Activated CD4-positive, alpha-beta memory T cell treated with anti-CD3 and anti-CD28 coated beads for 36 hours (primary cell): ENCODE measurements around the gene ATCAY. TPM values are rescaled to one million over a fixed set of nuclear protein-coding genes. Genes with fewer than 3 reads are reported as not detected.
A peak's percentile ranks its signal among the peaks of the same experiment; 100 is the strongest.
"Not testable (repeated sequence)": the region's sequence is repeated elsewhere in the genome, so short reads cannot be mapped to it uniquely, and the experiment has no call there.

Experiments used
- CTCF ChIA-PET: fragments of 350-600 bp; sonication (Branson Sonifier 250); formaldehyde crosslinking; loops from one replicate; lab custom pipeline; 2021; ENCODE audit warnings: antibody characterized with exemption, inconsistent platforms; lab: Charles Lee
- POLR2A ChIA-PET: fragments of 350-600 bp; sonication (Branson Sonifier 250); formaldehyde crosslinking; loops from one replicate; lab custom pipeline; 2021; ENCODE audit warnings: antibody characterized with exemption; lab: Charles Lee
- DNase-seq: peaks from one replicate; pipeline ENCODE4 v3.0.0-alpha.2; 2020
- H3K27ac Mint-ChIP-seq: one replicate; pipeline ENCODE4 v1.8.0; 2021; ENCODE audit warnings: mixed read lengths
- H3K27me3 Mint-ChIP-seq: one replicate; pipeline ENCODE4 v1.8.0; 2021; ENCODE audit warnings: mixed read lengths
- H3K36me3 Mint-ChIP-seq: one replicate; pipeline ENCODE4 v1.8.0; 2021; ENCODE audit warnings: mixed read lengths
- H3K4me1 Mint-ChIP-seq: one replicate; pipeline ENCODE4 v1.8.0; 2021; ENCODE audit warnings: low read depth, mixed read lengths
- H3K4me3 Mint-ChIP-seq: one replicate; pipeline ENCODE4 v1.8.0; 2021; ENCODE audit warnings: mild to moderate bottlenecking, mixed read lengths
- H3K9me3 Mint-ChIP-seq: one replicate; pipeline ENCODE4 v1.8.0; 2021; ENCODE audit warnings: mixed read lengths
- intact Hi-C: fragments of 100-400 bp; cut with micrococcal nuclease; formaldehyde crosslinking; loops from one replicate; pipeline ENCODE4 v1.15.1; 2023
- total RNA-seq, 2 experiments: library from RNA; stranded (reverse); gene quantifications; one replicate each; pipeline ENCODE4 v1.2.3, GENCODE V29; 2021

Gene ATCAY
- total RNA-seq, 2 experiments from 2014 or later = not detected

DNA sequence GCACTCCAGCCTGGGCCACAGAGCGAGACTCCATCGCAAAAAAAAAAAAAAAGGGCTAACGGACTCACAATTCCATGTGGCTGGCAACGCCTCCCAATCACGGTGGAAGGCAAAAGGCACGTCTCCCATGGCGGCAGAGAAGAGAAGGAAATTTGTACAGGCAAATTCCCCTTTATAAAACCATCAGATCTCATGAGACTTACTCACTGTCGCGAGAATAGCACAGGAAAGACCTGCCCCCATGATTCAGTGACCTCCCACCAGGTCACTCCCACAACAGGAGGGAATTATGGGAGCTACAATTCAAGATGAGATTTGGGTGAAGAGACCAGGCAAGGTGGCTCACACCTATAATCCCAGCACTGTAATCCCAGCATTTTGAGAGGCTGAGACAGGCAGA, 33.7 kb downstream of the ATCAY start:
- no peaks in the 10 kb centered on the region for H3K4me1 Mint-ChIP-seq
- no peaks in the 10 kb centered on the region for H3K36me3 Mint-ChIP-seq
- no peak for DNase-seq
- POLR2A ChIA-PET = no interaction called here
- CTCF ChIA-PET = no interaction called here
- no peak overlapping the region for H3K27ac Mint-ChIP-seq
- H3K4me3 Mint-ChIP-seq = no peak overlapping the region
- H3K9me3 Mint-ChIP-seq = peaks cover 12% of the 10 kb centered on the region
- H3K27me3 Mint-ChIP-seq = peaks cover 5% of the 10 kb centered on the region
- intact Hi-C loops = no loop called here

- peaks cover 8% of the 10 kb centered on the region for H3K27me3 Mint-ChIP-seq
- H3K9me3 Mint-ChIP-seq = peaks cover 5% of the 10 kb centered on the region
- POLR2A ChIA-PET = no interaction called here
- CTCF ChIA-PET = no interaction called here
- no peak overlapping the region for H3K4me3 Mint-ChIP-seq
- DNase-seq = no peak
- no peaks in the 10 kb centered on the region for H3K36me3 Mint-ChIP-seq
- H3K4me1 Mint-ChIP-seq = no peaks in the 10 kb centered on the region
- no peak overlapping the region for H3K27ac Mint-ChIP-seq
- intact Hi-C loops = no loop called here
These were observed 35.5 kb downstream of the ATCAY start for GRCh38 chr19:3916033-3916432.

DNA sequence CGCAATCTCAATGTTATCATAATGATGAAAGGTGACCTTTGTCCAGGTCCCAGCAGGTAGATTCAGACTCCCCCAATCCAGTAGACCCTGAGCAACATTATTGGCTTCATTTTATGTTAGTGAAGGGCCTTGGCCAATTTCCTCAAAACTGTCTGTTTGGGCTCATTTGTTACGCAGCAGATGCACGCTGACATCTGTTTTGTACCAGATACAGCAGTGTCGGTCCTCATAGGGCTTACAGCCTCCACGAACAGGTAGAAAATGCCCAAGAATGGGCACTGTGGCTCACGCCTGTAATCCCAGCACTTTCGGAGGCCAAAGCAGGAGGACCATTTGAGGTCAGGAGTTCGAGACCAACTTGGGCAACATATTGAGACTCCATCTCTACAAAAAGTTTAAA, 39.3 kb downstream of the ATCAY start:
- intact Hi-C loops = no loop called here
- peaks cover 8% of the 10 kb centered on the region for H3K27me3 Mint-ChIP-seq
- CTCF ChIA-PET = no interaction called here
- peaks cover 17% of the 10 kb centered on the region for H3K9me3 Mint-ChIP-seq
- H3K4me1 Mint-ChIP-seq = no peaks in the 10 kb centered on the region
- POLR2A ChIA-PET = no interaction called here
- H3K4me3 Mint-ChIP-seq = no peak overlapping the region
- H3K36me3 Mint-ChIP-seq = no peaks in the 10 kb centered on the region
- DNase-seq = no peak
- no peak overlapping the region for H3K27ac Mint-ChIP-seq

DNA sequence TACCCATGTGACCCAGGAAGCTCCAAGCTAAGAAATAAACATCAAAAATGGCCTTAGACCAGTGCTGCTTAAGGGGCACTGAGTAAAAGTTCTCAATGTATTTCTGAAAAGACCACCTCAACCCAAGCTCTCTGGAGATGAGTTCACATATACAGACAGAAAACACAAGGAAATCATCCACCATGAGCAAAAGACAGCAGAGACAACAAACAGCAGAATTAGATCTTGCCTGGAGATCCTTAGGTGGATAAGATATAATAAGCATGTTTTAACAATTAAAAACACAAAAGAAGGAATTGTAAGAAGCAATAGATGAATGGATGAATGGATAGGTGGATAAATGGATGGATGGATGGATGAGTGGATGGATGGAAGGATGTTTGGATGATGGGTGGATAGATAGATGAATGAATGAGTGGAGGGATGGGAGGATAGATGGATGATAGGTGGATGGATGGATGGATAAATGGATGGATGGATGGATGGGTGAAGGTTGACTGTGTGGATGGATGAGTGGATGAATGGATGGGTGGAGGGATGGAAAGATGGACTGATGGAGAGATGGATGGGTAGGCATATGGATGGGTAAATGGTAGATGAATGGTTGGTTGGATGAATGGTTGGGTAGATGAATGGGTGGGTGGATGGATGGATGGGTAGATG, 42.7 kb downstream of the ATCAY start:
- intact Hi-C loops = no loop called here
- Mint-ChIP-seq H3K4me3 (no peak overlapping the region), H3K9me3 (peaks cover 17% of the 10 kb centered on the region), H3K4me1 (no peaks in the 10 kb centered on the region), H3K36me3 (no peaks in the 10 kb centered on the region), H3K27me3 (peaks cover 6% of the 10 kb centered on the region), H3K27ac (no peak overlapping the region)
- ChIA-PET POLR2A (no interaction called here), CTCF (no interaction called here)
- no peak for DNase-seq

- Mint-ChIP-seq H3K9me3 (peaks cover 17% of the 10 kb centered on the region), H3K27ac (no peak overlapping the region), H3K4me3 (no peak overlapping the region), H3K27me3 (peaks cover 4% of the 10 kb centered on the region), H3K36me3 (no peaks in the 10 kb centered on the region), H3K4me1 (no peaks in the 10 kb centered on the region)
- intact Hi-C loops = no loop called here
- no peak for DNase-seq
- ChIA-PET CTCF (no interaction called here), POLR2A (no interaction called here)
These were observed 43.4 kb downstream of the ATCAY start for GRCh38 chr19:3923912-3924311.

DNA sequence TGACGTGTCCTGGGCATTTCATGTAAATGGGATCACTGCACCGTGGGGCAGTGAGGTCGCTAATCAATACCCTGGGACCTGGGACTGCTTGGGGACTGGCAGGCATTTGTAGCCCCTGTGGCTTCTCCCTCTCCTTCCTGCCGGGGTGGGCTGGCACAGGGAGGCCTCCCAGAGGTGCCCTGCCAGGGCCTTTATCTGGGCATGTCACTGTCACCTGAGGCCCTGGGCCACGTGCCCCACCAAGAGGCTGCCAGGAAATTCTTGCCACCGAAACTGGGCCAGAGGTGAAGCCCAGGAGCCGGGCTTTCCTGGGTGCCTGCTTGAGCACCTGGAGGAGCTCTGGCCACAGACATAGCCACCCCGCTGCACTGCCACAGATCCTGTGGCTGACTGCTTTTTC, 50.6 kb downstream of the ATCAY start:
- H3K4me1 Mint-ChIP-seq = no peaks in the 10 kb centered on the region
- peaks cover 6% of the 10 kb centered on the region for H3K27me3 Mint-ChIP-seq
- ChIA-PET POLR2A (no interaction called here), CTCF (no interaction called here)
- DNase-seq = no peak
- no peaks in the 10 kb centered on the region for H3K36me3 Mint-ChIP-seq
- H3K9me3 Mint-ChIP-seq = no peaks in the 10 kb centered on the region
- H3K4me3 Mint-ChIP-seq = no peak overlapping the region
- no peak overlapping the region for H3K27ac Mint-ChIP-seq
- intact Hi-C loops = no loop called here

DNA sequence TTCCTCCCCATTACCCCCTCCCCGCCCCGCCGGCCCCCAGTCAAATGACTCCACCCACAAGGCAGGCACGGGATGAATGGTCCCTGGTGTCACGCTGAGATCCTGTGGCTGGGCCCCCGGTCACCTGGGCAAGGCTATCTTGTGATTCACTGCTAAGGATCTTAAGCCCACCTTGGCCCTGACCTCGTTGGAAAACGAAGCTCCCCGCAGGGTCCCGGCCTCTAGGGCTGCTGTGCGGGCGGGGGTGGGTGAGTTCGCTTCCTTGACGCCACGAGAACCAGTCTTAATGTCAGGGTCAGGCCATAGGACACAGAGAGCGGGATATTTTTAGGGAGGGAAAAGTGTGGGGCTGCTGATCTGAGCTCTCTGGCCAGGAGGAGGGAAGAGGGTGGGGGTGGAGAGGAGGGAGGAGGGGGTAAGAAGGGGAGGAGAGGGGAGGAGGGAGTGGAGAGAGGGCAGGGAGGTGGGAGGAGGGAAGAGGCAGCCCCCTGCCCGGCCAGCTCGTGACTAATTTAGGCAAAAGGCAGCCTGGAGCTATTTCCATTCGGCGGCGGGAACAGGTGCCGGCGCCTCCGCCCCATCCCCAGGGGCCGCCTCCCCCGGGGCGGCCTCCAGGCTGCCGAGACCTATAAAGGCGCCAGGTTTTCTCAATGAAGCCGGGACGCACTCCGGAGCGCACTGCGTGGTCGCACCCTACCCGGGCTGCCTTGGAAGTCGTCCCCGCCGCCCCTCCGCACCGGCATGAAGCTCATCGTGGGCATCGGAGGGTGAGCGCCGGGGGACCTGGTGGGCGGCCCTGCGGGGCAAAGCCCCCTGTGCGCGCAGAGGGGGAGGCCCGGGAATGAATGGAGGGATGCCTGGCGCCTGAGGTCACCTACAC, 52.7 kb downstream of the ATCAY start, which contains the start of gene NMRK2:
TSS of gene NMRK2 (plus strand) at position 139 of the 880 bp plus-strand sequence. CDS start at position 742, 603 bp downstream.
- no peak within 1 kb of the TSS for H3K4me3 Mint-ChIP-seq
- H3K4me1 Mint-ChIP-seq = no peaks in the 10 kb centered on the region
- intact Hi-C loops = no loop called here
- H3K27ac Mint-ChIP-seq = no peak within 1 kb of the TSS
- peaks cover 6% of the 10 kb centered on the region for H3K27me3 Mint-ChIP-seq
- CTCF ChIA-PET = no interaction called here
- H3K36me3 Mint-ChIP-seq = no peaks in the 10 kb centered on the region
- POLR2A ChIA-PET = no interaction called here
- no peaks in the 10 kb centered on the region for H3K9me3 Mint-ChIP-seq
- peak; percentile 33 for DNase-seq

GRCh38 chr19:3936506-3937442, 56.3 kb downstream of the ATCAY start:
- intact Hi-C loops = no loop called here
- CTCF ChIA-PET = no interaction called here

DNA sequence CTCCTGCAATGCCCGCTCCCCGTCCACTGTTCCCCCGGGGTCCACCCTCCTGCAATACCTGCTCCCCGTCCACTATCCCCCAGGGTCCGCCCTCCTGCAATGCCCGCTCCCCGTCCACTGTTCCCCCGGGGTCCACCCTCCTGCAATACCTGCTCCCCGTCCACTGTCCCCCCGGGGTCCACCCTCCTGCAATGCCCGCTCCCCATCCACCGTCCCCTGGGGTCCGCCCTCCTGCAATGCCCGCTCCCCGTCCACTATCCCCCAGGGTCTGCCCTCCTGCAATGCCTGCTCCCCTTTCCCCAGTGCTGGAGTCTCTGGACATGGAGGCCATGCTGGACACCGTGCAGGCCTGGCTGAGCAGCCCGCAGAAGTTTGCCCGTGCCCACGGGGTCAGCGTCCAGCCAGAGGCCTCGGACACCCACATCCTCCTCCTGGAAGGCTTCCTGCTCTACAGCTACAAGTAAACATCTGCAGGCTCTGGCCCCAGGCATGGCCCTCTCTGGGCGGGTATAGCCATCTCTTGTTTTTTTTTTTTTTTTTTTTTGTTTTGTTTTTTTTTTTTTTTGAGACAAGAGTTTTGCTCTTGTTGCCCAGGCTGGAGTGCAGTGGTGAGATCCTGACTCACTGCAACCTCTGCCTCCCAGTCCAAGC, 57.9 kb downstream of the ATCAY start:
- H3K27me3 Mint-ChIP-seq, CTCF ChIA-PET, intact Hi-C loops, H3K27ac Mint-ChIP-seq, POLR2A ChIA-PET, H3K9me3 Mint-ChIP-seq, H3K4me1 Mint-ChIP-seq, DNase-seq, H3K36me3 Mint-ChIP-seq, H3K4me3 Mint-ChIP-seq: not testable (repeated sequence)

More at GRCh38 chr19:3936506-3937442, 56.3 kb downstream of the ATCAY start:
- Mint-ChIP-seq H3K9me3 (no peaks in the 10 kb centered on the region), H3K27ac (no peak overlapping the region), H3K27me3 (peaks cover 3% of the 10 kb centered on the region), H3K36me3 (no peaks in the 10 kb centered on the region), H3K4me3 (no peak overlapping the region), H3K4me1 (no peaks in the 10 kb centered on the region)
- POLR2A ChIA-PET = no interaction called here
- DNase-seq = no peak

DNA sequence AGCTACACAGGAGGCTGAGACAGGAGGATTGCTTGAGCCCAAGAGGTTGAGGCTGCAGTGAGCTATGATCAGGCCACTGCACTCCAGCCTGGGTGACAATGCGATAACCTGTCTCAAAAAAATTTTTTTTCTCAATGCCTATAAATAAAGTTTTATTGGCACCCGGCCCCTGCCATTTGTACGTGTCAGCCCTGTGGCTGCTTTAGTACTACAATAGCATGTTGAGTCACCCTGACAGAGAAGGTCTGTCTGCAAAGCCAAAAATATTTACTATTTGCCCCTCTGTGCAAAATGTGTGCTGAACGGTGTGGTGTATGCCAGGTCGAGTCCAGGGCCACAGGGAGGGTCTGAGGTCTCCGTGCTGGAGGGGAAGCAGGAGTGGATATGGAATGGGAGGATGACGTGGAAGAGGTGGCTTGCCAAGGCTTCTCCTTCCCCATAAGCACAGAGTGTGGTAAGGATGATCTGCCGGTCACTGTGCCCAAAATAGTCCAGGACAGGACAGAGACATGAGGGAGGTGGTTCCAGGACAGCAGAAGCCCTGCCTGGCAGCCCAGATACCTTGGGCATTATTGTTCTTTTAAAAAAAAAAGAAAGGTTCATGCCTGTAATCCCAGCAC, 62.4 kb downstream of the ATCAY start:
- ChIA-PET POLR2A (no interaction called here), CTCF (no interaction called here)
- intact Hi-C loops = no loop called here
- Mint-ChIP-seq H3K36me3 (no peaks in the 10 kb centered on the region), H3K4me1 (no peaks in the 10 kb centered on the region), H3K27ac (no peak overlapping the region), H3K4me3 (no peak overlapping the region), H3K9me3 (no peaks in the 10 kb centered on the region), H3K27me3 (peaks cover 2% of the 10 kb centered on the region)
- DNase-seq = no peak

GRCh38 chr19:3944018-3944721, 63.7 kb downstream of the ATCAY start:
- no peaks in the 10 kb centered on the region for H3K9me3 Mint-ChIP-seq
- H3K4me1 Mint-ChIP-seq = no peaks in the 10 kb centered on the region
- ChIA-PET POLR2A (no interaction called here), CTCF (no interaction called here)
- H3K27me3 Mint-ChIP-seq = peaks cover 2% of the 10 kb centered on the region
- H3K4me3 Mint-ChIP-seq = no peak overlapping the region
- H3K36me3 Mint-ChIP-seq = no peaks in the 10 kb centered on the region
- intact Hi-C loops = no loop called here
- H3K27ac Mint-ChIP-seq = no peak overlapping the region
- DNase-seq = no peak
